SU-DHL-6 (cell line): ENCODE data around the gene TMEM131.

ENCODE experiments used
- H2AFZ ChIP-seq: fragments of 200-600 bp; sonication (generic); 2 replicates; pipeline ENCODE4 v1.6.1; 2014; ENCODE audit warnings: low read depth, mild to moderate bottlenecking, moderate library complexity, mixed read lengths, antibody characterized with exemption, low read length; ENCODE audit not compliant: severe bottlenecking
- H3F3A ChIP-seq: fragments of 200-600 bp; shearing (Covaris generic); 2 replicates; pipeline ENCODE4 v1.6.0; 2016; ENCODE audit warnings: antibody characterized with exemption, mild to moderate bottlenecking; ENCODE audit not compliant: insufficient read depth
- H3K27ac ChIP-seq: fragments of 200-600 bp; sonication (generic); 2 replicates; pipeline ENCODE4 v1.5.1; 2016; ENCODE audit warnings: low read depth, mild to moderate bottlenecking, low read length, moderate library complexity, mixed read lengths
- H3K27me3 ChIP-seq: fragments of 200-600 bp; sonication (generic), shearing (Covaris generic); 2 replicates; pipeline ENCODE4 v1.6.0; 2014; ENCODE audit warnings: mild to moderate bottlenecking, low read length
- H3K36me3 ChIP-seq: fragments of 200-600 bp; sonication (generic); 2 replicates; pipeline ENCODE4 v1.6.1; 2014; ENCODE audit warnings: mild to moderate bottlenecking, low read length, mixed read lengths
- H3K4me2 ChIP-seq: fragments of 300-600, 200-600 bp; shearing (Covaris generic), sonication (generic); 2 replicates; pipeline ENCODE4 v1.6.0; 2014; ENCODE audit warnings: low read length, low read depth, mild to moderate bottlenecking; ENCODE audit not compliant: poor library complexity, severe bottlenecking
- H3K4me3 ChIP-seq: fragments of 200-600 bp; sonication (generic); 2 replicates; pipeline ENCODE4 v1.5.1; 2014; ENCODE audit warnings: antibody characterized with exemption, low read length, mild to moderate bottlenecking, mixed read lengths; ENCODE audit not compliant: insufficient read depth, poor library complexity, severe bottlenecking
- H3K79me2 ChIP-seq: fragments of 200-600 bp; sonication (generic); 2 replicates; pipeline ENCODE4 v1.6.1; 2014; ENCODE audit warnings: mild to moderate bottlenecking, low read length, moderate library complexity; ENCODE audit not compliant: insufficient read depth
- H3K9ac ChIP-seq: fragments of 200-600 bp; sonication (generic); 2 replicates; pipeline ENCODE4 v1.7.0; 2014; ENCODE audit warnings: mild to moderate bottlenecking, low read length
- H3K9me2 ChIP-seq: fragments of 200-600 bp; sonication (generic); replicated peaks from 2 replicates; pipeline ENCODE4 v1.6.1; 2014; ENCODE audit warnings: low read length; ENCODE audit not compliant: insufficient read depth
- H3K9me3 ChIP-seq: fragments of 200-600 bp; sonication (generic); 2 replicates; pipeline ENCODE4 v1.6.1; 2014; ENCODE audit warnings: low read length, mixed read lengths; ENCODE audit not compliant: insufficient read depth
- H4K20me1 ChIP-seq: fragments of 200-600 bp; sonication (generic); 2 replicates; pipeline ENCODE4 v1.6.1; 2014; ENCODE audit warnings: low read depth, mild to moderate bottlenecking, antibody characterized with exemption, low read length, moderate library complexity, mixed read lengths
- CTCF ChIP-seq: fragments of 200-600 bp; sonication (generic); IDR thresholded peaks from one replicate; pipeline ENCODE4 v1.5.1; 2017; ENCODE audit warnings: antibody characterized with exemption, mild to moderate bottlenecking, low read length, moderate library complexity; ENCODE audit not compliant: insufficient read depth, poor library complexity, severe bottlenecking
- EZH2phosphoT487 ChIP-seq: fragments of 200-600 bp; sonication (generic), shearing (Covaris generic); conservative IDR thresholded peaks from 2 replicates; pipeline ENCODE4 v1.6.1; 2018; ENCODE audit warnings: mild to moderate bottlenecking, antibody characterized with exemption, low read length, moderate library complexity, mixed read lengths

Gene TMEM131

GRCh38 chr2:97724501-97724900, 271.2 kb downstream of the TMEM131 start:
- H3K9me2 ChIP-seq: no peaks in the 10 kb centered on the region
- no peaks in the 10 kb centered on the region for H3K79me2 ChIP-seq
- no peaks in the 10 kb centered on the region for H3K9me3 ChIP-seq
- H4K20me1 ChIP-seq: no peaks in the 10 kb centered on the region
- H3K27me3 ChIP-seq: no peaks in the 10 kb centered on the region
- H3K27ac ChIP-seq: no peak overlapping the region
- H3K9ac ChIP-seq: no peak overlapping the region
- no peaks in the 10 kb centered on the region for H3F3A ChIP-seq
- H3K4me2 ChIP-seq: no peak overlapping the region
- H3K4me3 ChIP-seq: no peak overlapping the region
- H2AFZ ChIP-seq: no peak overlapping the region
- H3K36me3 ChIP-seq: no peaks in the 10 kb centered on the region
- no peak for TF ChIP-seq CTCF
- TF ChIP-seq EZH2phosphoT487: no peak

- no peak overlapping the region for H2AFZ ChIP-seq
- no peaks in the 10 kb centered on the region for H3K79me2 ChIP-seq
- no peaks in the 10 kb centered on the region for H3K36me3 ChIP-seq
These were observed 271.7 kb downstream of the TMEM131 start for GRCh38 chr2:97724073-97724410.

GRCh38 chr2:97723156-97724072, 272.3 kb downstream of the TMEM131 start:
- Histone ChIP-seq H2AFZ (no peak overlapping the region), H3K9me3 (no peaks in the 10 kb centered on the region), H3K27ac (no peak overlapping the region), H4K20me1 (no peaks in the 10 kb centered on the region), H3K27me3 (no peaks in the 10 kb centered on the region), H3K79me2 (no peaks in the 10 kb centered on the region), H3K9ac (no peak overlapping the region), H3K4me3 (no peak overlapping the region), H3K4me2 (no peak overlapping the region), H3F3A (no peaks in the 10 kb centered on the region), H3K9me2 (no peaks in the 10 kb centered on the region), H3K36me3 (no peaks in the 10 kb centered on the region)
- no peak for TF ChIP-seq CTCF
- no peak for TF ChIP-seq EZH2phosphoT487

More at GRCh38 chr2:97724073-97724410, 271.7 kb downstream of the TMEM131 start:
- no peaks in the 10 kb centered on the region for H4K20me1 ChIP-seq
- H3K4me3 ChIP-seq: no peak overlapping the region
- no peaks in the 10 kb centered on the region for H3F3A ChIP-seq
- H3K9ac ChIP-seq: no peak overlapping the region
- no peaks in the 10 kb centered on the region for H3K9me3 ChIP-seq
- H3K27me3 ChIP-seq: no peaks in the 10 kb centered on the region
- H3K27ac ChIP-seq: no peak overlapping the region
- TF ChIP-seq CTCF: no peak
- no peak for TF ChIP-seq EZH2phosphoT487
- H3K9me2 ChIP-seq: no peaks in the 10 kb centered on the region
- H3K4me2 ChIP-seq: no peak overlapping the region
